HL-60 (cell line): Measurements from ENCODE around the gene ASCC1.

Experiments
- DNase-seq, 2 experiments: peaks; one replicate each; pipeline ENCODE4 v3.0.0-alpha.2; 2010 to 2020; ENCODE audit warnings: low read depth in 1 of 2, low spot score in 1 of 2
- H3K27ac ChIP-seq: fragments of 250-450 bp; sonication (Bioruptor Pico); replicated peaks from 2 replicates; pipeline ENCODE4 v1.5.1; 2020; ENCODE audit warnings: mild to moderate bottlenecking, moderate library complexity
- H3K27me3 ChIP-seq: fragments of 250-450 bp; sonication (Bioruptor Pico); 2 replicates; pipeline ENCODE4 v1.5.1; 2021; ENCODE audit warnings: mild to moderate bottlenecking, moderate library complexity; ENCODE audit not compliant: insufficient read depth, poor library complexity, severe bottlenecking
- H3K4me3 ChIP-seq: replicated peaks from 2 replicates; pipeline ENCODE4 v1.5.1; 2011; ENCODE audit warnings: mild to moderate bottlenecking, control low read depth, low read length; ENCODE audit not compliant: insufficient read depth
- CTCF ChIP-seq: IDR thresholded peaks from one replicate; pipeline ENCODE4 v1.5.1; 2011; ENCODE audit warnings: low read length, control low read depth, inconsistent platforms; ENCODE audit not compliant: insufficient read depth
- GABPA ChIP-seq: IDR thresholded peaks from 2 replicates; pipeline ENCODE4 v1.6.1; 2012; ENCODE audit warnings: low read depth
- POLR2AphosphoS5 ChIP-seq: IDR thresholded peaks from 2 replicates; pipeline ENCODE4 v1.6.1; 2012; ENCODE audit warnings: low read depth
- REST ChIP-seq: IDR thresholded peaks from 2 replicates; pipeline ENCODE4 v1.6.1; 2012; ENCODE audit warnings: low read depth; ENCODE audit not compliant: insufficient replicate concordance
- SPI1 ChIP-seq: IDR thresholded peaks from 2 replicates; pipeline ENCODE4 v1.6.1; 2012; ENCODE audit warnings: low read depth, mild to moderate bottlenecking, borderline replicate concordance

Gene ASCC1

GRCh38 chr10:72167118-72167517, 49.0 kb downstream of the ASCC1 start:
- TF ChIP-seq CTCF (no peak), POLR2AphosphoS5 (no peak), SPI1 (no peak)
- H3K27ac ChIP-seq, result no peak overlapping the region

GRCh38 chr10:72164617-72165016, 51.5 kb downstream of the ASCC1 start:
- TF ChIP-seq CTCF (peak; percentile 22), GABPA (no peak), REST (no peak), POLR2AphosphoS5 (no peak)
- Histone ChIP-seq H3K27me3 (no peaks in the 10 kb centered on the region), H3K27ac (peak overlapping the region; percentile 44), H3K4me3 (no peak overlapping the region)
- peak; percentile 24 to 30 for DNase-seq

More at GRCh38 chr10:72167118-72167517, 49.0 kb downstream of the ASCC1 start:
- no peak for DNase-seq
- H3K27me3 ChIP-seq, result no peaks in the 10 kb centered on the region
- no peak overlapping the region for H3K4me3 ChIP-seq

- no peak for TF ChIP-seq GABPA
- TF ChIP-seq CTCF, result no peak
- TF ChIP-seq SPI1, result peak; percentile 89
- no peak for TF ChIP-seq REST
- TF ChIP-seq POLR2AphosphoS5, result no peak
- no peak overlapping the region for H3K4me3 ChIP-seq
- H3K27ac ChIP-seq, result peak overlapping the region; percentile 25
- no peaks in the 10 kb centered on the region for H3K27me3 ChIP-seq
- peak in 1 of 2 experiments; percentile 47 for DNase-seq
Measured at GRCh38 chr10:72162978-72163377, 53.1 kb downstream of the ASCC1 start.

- Histone ChIP-seq H3K27ac (no peak overlapping the region), H3K4me3 (no peak overlapping the region), H3K27me3 (no peaks in the 10 kb centered on the region)
- TF ChIP-seq SPI1 (no peak), CTCF (no peak), GABPA (no peak), POLR2AphosphoS5 (no peak), REST (no peak)
- DNase-seq, result no peak
Measured at GRCh38 chr10:72158176-72158575, 57.9 kb downstream of the ASCC1 start.
